Activated CD4-positive, alpha-beta T cell treated with anti-CD3 and anti-CD28 coated beads for 1 hour (primary cell): Measurements from ENCODE around the gene LRRC36.
"Not testable (repeated sequence)": the region's sequence is repeated elsewhere in the genome, so short reads cannot be mapped to it uniquely, and the experiment has no call there.

Source experiments
- DNase-seq: peaks from one replicate; pipeline ENCODE4 v3.0.0-alpha.2; 2020

LRRC36 gene

DNA sequence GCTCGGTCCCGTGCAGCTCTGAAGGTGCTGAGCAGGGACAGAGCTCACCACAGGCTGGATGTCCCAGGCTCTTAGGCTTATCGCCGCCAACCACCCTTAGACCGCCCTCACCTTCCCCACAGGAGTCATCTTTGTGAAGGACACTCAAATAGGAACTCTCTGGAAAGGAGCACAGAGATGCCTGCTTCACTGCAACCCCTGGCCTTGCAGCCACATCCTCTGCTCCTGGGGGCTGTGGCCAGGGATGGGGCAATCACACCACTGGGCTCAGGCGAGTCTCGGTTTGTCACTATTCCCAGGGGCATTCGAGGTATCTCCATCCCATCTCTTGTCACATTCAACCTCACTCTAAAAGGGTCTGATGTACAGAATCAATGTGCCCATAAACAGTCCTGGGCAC lies 78.7 kb downstream of the LRRC36 start:
- DNase-seq = no peak

GRCh38 chr16:67406111-67406971 lies 79.7 kb downstream of the LRRC36 start:
- DNase-seq = no peak

DNA sequence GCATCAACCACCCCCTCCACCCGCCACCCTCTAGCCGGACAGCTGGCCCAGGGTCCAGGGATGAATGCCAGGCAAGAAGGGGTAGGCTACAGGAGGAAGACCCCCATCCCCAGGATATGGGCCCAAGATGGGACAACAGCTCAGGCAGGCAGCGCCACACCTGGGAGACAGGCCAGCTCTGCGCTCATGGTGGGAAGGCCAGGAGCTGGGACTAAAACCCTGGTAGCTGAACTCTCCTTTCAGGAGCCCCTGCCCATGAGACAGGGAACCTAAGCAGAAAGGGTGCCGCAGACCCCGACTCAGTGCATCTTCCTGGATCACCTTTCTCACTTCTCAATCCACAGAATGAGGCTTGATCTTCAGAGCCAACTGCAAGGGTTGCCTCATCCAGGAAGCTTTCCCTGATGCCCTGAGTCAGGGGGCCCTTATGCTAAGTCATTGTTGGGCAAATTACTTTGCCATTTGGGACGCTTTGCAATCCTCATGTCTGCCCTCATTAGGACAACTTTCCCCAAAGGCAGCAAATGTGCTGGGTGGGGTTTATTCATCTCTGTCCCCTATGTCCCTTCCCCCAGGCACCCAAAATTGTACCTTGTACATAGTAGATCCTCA lies 80.7 kb downstream of the LRRC36 start:
- DNase-seq = no peak

GRCh38 chr16:67407788-67408452 lies 81.3 kb downstream of the LRRC36 start:
- DNase-seq = no peak

- DNase-seq = no peak
Observed at GRCh38 chr16:67409631-67410030, 83.0 kb downstream of the LRRC36 start.

DNA sequence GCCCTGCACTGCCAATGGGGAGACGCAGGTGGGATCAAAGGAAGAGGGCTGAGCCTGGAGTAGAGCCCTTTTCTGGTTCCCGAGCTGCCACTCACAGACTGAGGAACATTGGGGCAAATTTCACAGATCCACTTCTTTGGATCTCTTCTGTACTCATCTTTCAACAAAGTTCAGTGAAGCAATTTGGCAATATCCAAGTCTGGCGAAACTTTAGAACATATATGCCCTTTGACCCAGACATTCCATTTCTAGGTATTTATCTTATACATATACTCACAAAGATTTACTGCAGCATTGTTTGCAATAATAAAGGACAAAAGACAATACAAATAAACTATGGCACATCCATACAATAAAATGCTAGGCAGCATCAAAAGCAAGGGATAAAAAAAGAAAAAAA lies 84.7 kb downstream of the LRRC36 start:
- no peak for DNase-seq

GRCh38 chr16:67412294-67412693 lies 85.7 kb downstream of the LRRC36 start:
- DNase-seq = no peak

DNA sequence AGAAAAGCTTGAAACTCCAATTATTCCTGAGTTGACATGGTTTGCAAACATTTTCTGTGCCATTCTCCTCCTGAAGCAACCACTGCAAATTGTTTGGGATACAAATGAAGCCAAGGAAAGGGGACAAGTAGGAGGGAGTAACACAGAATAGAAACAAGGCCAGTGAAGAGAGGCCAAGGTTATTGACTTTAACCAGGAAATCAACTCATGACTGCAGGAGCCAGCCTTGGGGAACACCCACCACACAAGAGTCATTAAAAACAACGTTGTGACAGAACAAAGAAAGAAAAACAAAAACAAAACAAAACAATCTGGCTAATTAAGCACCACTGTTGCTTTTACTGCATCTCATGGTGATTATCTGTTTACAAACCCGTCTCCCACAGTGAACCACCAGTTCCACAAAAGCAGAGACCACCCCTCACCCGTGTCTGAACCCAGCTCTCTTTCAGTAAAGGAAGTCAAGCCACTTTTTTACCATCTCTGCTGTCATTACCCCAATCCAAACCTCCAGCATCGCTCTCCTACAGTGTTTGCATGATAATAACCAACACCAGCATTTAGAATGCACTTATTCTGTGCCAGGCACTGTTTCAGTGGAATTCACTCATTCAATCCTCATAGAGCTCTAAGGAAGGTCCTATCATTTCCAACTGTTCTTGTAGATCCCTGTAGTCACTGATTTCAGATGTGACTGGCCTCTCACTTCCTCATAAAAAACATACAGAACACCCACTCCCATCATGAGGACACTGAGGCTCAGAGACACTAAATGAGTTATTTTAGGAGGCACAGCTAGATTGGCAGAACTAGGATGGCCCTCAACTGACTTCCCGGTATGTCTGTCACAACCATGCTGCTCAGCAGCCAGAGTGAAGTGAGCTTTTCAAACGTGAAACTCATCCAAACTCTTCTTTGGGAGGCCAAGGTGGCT lies 87.6 kb downstream of the LRRC36 start:
- no peak for DNase-seq

DNA sequence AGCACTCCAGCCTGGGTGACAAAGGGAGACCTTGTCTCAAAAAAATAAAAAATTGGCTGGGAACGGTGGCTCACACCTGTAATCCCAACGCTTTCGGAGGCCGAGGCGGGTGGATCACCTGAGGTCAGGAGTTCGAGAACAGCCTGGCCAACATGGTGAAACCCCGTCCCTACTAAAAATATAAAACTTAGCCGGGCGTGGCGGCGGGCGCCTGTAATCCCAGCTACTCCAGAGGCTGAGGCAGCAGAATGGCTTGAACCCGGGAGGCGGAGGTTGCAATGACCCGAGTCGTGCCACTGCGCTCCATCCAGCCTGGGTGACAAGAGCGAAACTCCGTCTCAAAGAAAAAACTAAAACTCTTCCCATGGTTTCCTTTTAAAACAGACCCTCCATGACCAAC lies 88.8 kb downstream of the LRRC36 start:
- not testable (repeated sequence) for DNase-seq

DNA sequence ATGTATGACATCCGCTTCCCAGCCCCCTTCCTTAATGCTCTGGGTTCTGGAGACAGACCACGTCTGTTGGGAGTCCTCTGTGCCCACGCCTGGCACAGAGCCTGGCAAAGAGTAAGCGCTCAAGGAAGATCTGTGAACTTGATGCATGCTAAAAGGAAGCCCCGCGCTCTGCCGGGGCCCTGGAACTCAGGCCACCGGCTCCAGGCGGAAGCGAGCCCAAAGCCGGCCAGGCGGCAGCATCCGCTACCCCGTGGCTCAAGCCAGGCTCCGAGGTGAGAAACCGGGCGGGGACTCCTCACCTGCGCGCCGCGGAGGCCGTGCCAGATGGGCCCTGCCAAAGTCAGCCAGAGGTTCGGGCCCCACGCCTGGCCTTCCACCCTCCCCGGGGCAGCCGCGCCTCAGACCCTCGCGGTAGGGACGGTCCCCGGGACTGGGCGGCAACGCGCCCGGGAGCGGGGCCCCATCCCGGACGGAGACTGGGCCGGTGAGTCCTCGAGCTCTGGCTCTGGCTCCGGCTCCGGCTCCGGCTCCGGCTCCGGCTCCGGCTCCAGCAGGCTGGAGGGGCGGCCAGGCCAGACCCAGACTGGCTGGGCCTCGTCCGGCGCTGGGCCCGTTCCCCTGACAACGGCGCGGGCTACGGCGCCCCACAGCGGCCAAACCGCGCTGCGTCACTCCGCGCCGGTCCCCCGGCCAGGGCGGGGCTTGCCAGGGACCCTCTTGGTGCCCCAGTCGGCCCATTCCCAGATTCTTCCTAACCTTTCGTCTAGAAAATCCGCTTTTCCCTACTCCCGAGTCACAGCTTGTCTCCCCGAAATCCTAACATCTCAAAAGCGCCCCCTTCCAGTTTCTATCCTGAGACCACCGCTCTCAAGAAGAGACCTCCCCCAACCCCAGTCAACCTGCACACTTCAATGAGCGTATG lies 89.5 kb downstream of the LRRC36 start, which contains the start of gene ZDHHC1:
Gene ZDHHC1, minus strand, starts transcription at position 606 of the 922 bp plus-strand sequence. CDS start 8,702 bp downstream, outside the sequence.
- DNase-seq = no peak

- DNase-seq = no peak
Observed at GRCh38 chr16:67417333-67418061, 90.9 kb downstream of the LRRC36 start.

- no peak for DNase-seq
Observed at GRCh38 chr16:67419502-67419901, 92.9 kb downstream of the LRRC36 start.

DNA sequence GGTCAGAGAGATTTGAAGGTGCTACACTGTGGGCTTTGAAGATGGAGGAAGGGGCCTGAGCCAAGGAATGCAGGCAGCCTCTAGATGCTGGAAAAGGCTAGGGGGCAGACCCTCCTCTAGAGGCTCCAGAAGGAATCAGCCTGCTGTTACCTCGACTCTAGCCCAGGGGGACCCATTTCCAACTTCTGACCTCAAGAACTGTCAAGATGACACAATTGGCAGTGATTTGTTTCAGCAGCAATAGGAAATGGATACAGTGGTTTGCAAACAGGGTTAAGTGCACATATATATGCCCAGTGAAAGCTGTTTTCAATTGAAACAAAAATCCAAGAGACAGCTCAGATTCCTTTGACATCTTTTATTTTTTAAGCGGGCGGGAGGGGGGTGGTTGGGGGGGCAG lies 93.3 kb downstream of the LRRC36 start:
- DNase-seq = no peak

GRCh38 chr16:67421030-67421429 lies 94.4 kb downstream of the LRRC36 start:
- no peak for DNase-seq

DNA sequence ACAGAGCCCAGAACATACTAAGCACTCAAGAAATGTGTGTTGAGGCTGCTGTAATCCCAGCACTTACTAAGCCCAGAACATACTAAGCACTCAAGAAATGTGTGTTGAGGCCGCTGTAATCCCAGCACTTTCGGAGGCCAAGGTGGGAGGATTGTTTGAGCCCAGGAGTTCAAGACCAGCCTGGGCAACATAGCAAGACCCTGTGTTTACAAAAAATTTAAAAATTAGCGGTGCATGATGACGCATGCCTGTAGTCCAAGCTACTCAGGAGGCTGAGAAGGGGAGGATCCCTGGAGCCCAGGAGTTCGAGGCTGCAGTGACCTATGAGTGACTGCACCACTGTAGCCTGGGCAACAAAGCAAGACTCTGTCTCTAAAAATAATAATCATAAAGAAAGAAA lies 96.4 kb downstream of the LRRC36 start:
- DNase-seq = no peak

DNA sequence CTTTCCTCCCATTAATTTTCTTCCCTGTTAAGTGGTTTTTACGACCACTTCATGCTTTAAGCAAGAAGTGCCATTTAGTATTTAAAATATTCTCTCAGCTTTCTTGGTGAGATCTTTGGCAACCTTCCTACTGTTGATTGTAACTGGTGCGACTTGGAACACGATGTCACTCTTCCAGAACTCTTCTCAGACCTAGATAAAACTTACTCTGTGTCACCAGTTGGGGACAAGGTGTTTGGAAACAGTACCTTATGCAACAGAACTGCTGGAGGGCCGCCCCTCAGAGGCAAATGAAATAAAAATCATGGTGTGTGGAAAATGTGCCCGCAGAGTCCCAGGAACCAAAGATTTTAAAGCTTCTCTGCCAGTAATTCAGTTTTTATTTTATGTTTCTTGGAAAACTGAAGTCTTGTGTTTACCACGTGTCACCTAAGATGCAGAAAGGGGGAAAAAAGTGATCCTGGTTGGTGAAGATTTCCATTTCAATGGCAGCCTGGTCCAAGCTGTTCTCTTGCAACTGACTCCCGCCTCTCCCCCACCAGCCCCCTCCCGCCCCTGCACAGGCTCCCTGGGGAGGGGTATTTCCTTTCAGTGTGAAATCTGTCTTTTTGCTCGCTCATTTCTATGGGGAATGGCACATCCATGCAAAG lies 97.1 kb downstream of the LRRC36 start:
- DNase-seq = no peak

GRCh38 chr16:67424261-67424615 lies 97.6 kb downstream of the LRRC36 start:
- DNase-seq = no peak

DNA sequence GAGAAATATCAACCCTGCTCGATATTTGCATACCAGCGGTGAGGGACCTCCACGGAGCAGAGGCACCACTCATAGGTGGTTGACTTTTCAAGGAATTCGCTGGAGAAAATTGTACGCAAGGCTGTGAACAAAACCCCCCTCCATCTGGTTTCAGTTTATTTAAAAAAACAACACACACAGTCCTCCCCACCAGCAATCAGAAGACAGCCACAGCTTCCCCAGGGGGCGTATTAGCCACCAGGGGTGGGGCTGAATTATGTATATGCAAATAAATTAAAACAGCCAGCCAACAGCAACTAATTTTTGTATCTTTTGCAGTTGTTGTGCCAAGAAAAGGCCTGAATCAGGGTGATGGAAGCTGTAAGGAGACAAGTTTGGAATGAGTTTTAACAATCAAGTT lies 98.4 kb downstream of the LRRC36 start:
- DNase-seq = no peak

DNA sequence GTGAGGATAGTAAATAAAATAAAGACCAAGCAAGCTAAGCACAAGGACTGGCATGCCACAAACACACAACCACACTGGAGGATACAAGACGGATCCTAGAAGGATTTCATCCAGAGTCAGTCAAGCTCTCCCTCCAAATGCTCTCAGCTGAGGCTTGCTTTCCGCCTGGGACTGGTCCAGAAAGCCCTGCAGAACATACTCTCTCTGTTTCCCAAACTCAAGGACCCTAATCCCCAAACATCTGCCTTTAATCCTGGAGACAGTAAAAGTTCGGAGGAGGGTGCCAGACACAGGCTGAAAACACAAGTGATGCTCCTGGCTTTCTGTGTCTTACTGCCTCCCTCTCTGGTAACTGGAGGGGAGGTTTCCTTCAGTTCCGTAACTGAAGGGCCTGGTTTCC lies 99.0 kb downstream of the LRRC36 start:
- no peak for DNase-seq

DNA sequence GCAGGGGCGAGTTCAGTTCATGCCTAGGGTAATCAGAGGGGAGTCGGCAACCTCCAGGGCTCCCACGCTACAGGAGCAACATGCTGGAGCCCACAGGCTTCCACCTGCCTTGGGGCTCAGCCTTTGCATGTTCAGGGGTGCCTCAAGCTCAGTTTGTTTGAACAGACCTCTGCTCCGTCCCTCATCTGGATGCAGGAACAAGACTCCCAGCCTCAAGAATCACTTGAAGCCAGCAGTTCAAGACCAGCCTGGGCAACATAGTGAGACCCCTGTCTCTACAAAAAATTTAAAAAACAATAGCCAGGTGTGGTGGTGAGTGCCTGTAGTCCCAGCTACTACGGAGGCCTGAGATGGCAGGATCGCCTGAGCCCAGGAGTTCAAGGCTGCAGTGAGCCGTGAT lies 99.4 kb downstream of the LRRC36 start:
- no peak for DNase-seq
